NOMO-1 treated with dmso at 0.1 percent for 144 hours (cell line): ENCODE results near the gene ADCYAP1.
A peak's percentile ranks its signal among the peaks of the same experiment; 100 is the strongest.
"Not testable (repeated sequence)": the region's sequence is repeated elsewhere in the genome, so short reads cannot be mapped to it uniquely, and the experiment has no call there.

Experiments used
- DNase-seq: peaks from one replicate; lab custom pipeline; 2025; ENCODE audit not compliant: unreplicated experiment; lab: John Stamatoyannopoulos, UW

The ADCYAP1 gene

GRCh38 chr18:904218-905090 lies at the start of gene ADCYAP1:
Gene ADCYAP1 (plus strand): TSS chr18:904871. CDS start chr18:905387, 516 bp downstream.
- no peak for DNase-seq

- DNase-seq, result no peak
Measured at GRCh38 chr18:857986-858385, 46.7 kb upstream of the ADCYAP1 start.

GRCh38 chr18:864872-865273 lies 39.8 kb upstream of the ADCYAP1 start:
- DNase-seq, result peak; percentile 55

- DNase-seq, result no peak
Measured at GRCh38 chr18:867257-867656, 37.4 kb upstream of the ADCYAP1 start.

GRCh38 chr18:873426-873825 lies 31.2 kb upstream of the ADCYAP1 start:
- not testable (repeated sequence) for DNase-seq

- no peak for DNase-seq
Measured at GRCh38 chr18:875912-876311, 28.8 kb upstream of the ADCYAP1 start.

- DNase-seq, result no peak
Measured at GRCh38 chr18:877238-877637, 27.4 kb upstream of the ADCYAP1 start.

GRCh38 chr18:886076-886475 lies 18.6 kb upstream of the ADCYAP1 start:
- no peak for DNase-seq

- DNase-seq, result no peak
Measured at GRCh38 chr18:887716-888115, 17.0 kb upstream of the ADCYAP1 start.

- DNase-seq, result no peak
Measured at GRCh38 chr18:892316-892715, 12.4 kb upstream of the ADCYAP1 start.

GRCh38 chr18:896315-896714 lies 8.4 kb upstream of the ADCYAP1 start:
- DNase-seq, result no peak

- DNase-seq, result no peak
Measured at GRCh38 chr18:901761-902160, 2.9 kb upstream of the ADCYAP1 start.

GRCh38 chr18:902229-902628 lies 2.4 kb upstream of the ADCYAP1 start:
- DNase-seq, result no peak

- peak; percentile 1 for DNase-seq
Measured at GRCh38 chr18:903701-904100, 970 bp upstream of the ADCYAP1 start.

- DNase-seq, result no peak
Measured at GRCh38 chr18:905307-905947, 756 bp downstream of the ADCYAP1 start.

- DNase-seq, result no peak
Measured at GRCh38 chr18:905948-906415, 1.3 kb downstream of the ADCYAP1 start.

GRCh38 chr18:906416-907114 lies 1.9 kb downstream of the ADCYAP1 start:
- DNase-seq, result no peak

GRCh38 chr18:907115-907884 lies 2.6 kb downstream of the ADCYAP1 start:
- DNase-seq, result no peak

GRCh38 chr18:907885-908757 lies 3.5 kb downstream of the ADCYAP1 start:
- no peak for DNase-seq
